Aorta (tissue), 5 donors: ENCODE measurements around the gene NRG3. TPM values are rescaled to one million over a fixed set of nuclear protein-coding genes. Genes with fewer than 3 reads are reported as not detected.

Experiments
- ATAC-seq: fragments of 200-7000 bp; cut with Tn5 transposase; one replicate; pipeline ENCODE4 v1.9.1; 2022; ENCODE audit warnings: moderate library complexity; ENCODE audit not compliant: low FRiP score
- DNase-seq, 2 donors: peaks; one replicate each; pipeline ENCODE4 v3.0.0-alpha.2; 2020
- H3K27ac ChIP-seq, 2 donors: one replicate each; pipeline ENCODE4 v1.5.1; 2013; ENCODE audit warnings: low read length in 2 of 2, mild to moderate bottlenecking in 2 of 2, moderate library complexity in 2 of 2, control low read depth in 1 of 2, inconsistent platforms in 1 of 2, low read depth in 1 of 2
- H3K27me3 ChIP-seq, 2 donors: one replicate each; pipeline ENCODE4 v1.6.1; 2013; ENCODE audit warnings: control low read depth in 1 of 2, low read length in 1 of 2, mild to moderate bottlenecking in 1 of 2, moderate library complexity in 1 of 2; ENCODE audit not compliant: insufficient read depth in 2 of 2, control insufficient read depth in 1 of 2
- H3K36me3 ChIP-seq, 2 donors: one replicate each; pipeline ENCODE4 v1.6.1; 2013; ENCODE audit warnings: control low read depth in 1 of 2, low read length in 1 of 2, mild to moderate bottlenecking in 1 of 2; ENCODE audit not compliant: insufficient read depth in 2 of 2, control insufficient read depth in 1 of 2
- H3K4me1 ChIP-seq, 2 donors: one replicate each; pipeline ENCODE4 v1.6.1; 2013; ENCODE audit warnings: low read length in 2 of 2, control low read depth in 1 of 2, mild to moderate bottlenecking in 1 of 2, moderate library complexity in 1 of 2; ENCODE audit not compliant: insufficient read depth in 2 of 2, control insufficient read depth in 1 of 2
- H3K4me3 ChIP-seq, 2 donors: one replicate each; pipeline ENCODE4 v1.5.1; 2013; ENCODE audit warnings: low read length in 2 of 2, control low read depth in 1 of 2, mild to moderate bottlenecking in 1 of 2
- H3K9me3 ChIP-seq: one replicate; pipeline ENCODE4 v1.6.1; 2013; ENCODE audit warnings: mild to moderate bottlenecking, low read length; ENCODE audit not compliant: control insufficient read depth
- WGBS, 2 donors: extraction: QIAGEN DNeasy Blood & Tissue Kit; methylation state at CpG; one replicate each; pipeline ENCODE4 v1.1.7; 2013; 5-methylcytosine and 5-hydroxymethylcytosine counted together
- intact Hi-C, 2 donors: fragments of 100-400 bp; cut with DNase I; formaldehyde crosslinking; loops; one replicate each; pipeline versions ENCODE4 v1.14.2 to v1.15.0; 2022
- polyA plus RNA-seq, 2 donors: library from polyadenylated mRNA; stranded (reverse); fragments of 200-250 nt; gene quantifications; one replicate each; pipeline ENCODE4 v1.2.3, GENCODE V29; 2013
- total RNA-seq, 2 donors: library from RNA; stranded (reverse); fragmentation: NEBNext Ultra II Directional; extraction: Animal tissue kit (Norgen Biotek cat#: 25700); gene quantifications; one replicate each; pipeline ENCODE4 v1.2.1, GENCODE V29; 2021
- donor health status: healthy with polysubstance abuse.
- donor health status: Bipolar disorder and iron deficiency.
- donor health status: DM: no; HTN: no; CAD: no.
- donor health status: DM: no; HTN: no; CAD: no.
- donor health status: DM: yes; HTN: yes; CAD: no.

Gene NRG3
- total and polyA plus RNA-seq, 4 donors = 0.50 to 1.1 (median 0.84) TPM

- intact Hi-C loops = no loop called here
- ATAC-seq (no peak), DNase-seq (no peak)
- H3K4me1 ChIP-seq = peaks cover 0 to 3% of the 10 kb centered on the region in 2 donors
- H3K27me3 ChIP-seq = no peaks in the 10 kb centered on the region
- H3K36me3 ChIP-seq = no peaks in the 10 kb centered on the region
- 90 to 94% methylated on average over 2 of the region's 2 CpGs for WGBS, 2 donors
- H3K27ac ChIP-seq = no peak overlapping the region
- H3K9me3 ChIP-seq = peaks cover 3% of the 10 kb centered on the region
- no peak overlapping the region for H3K4me3 ChIP-seq
These were observed 683.1 kb downstream of the NRG3 start for GRCh38 chr10:82558014-82558607.

- WGBS, 2 donors = 85 to 88% methylated on average over 7 of the region's 7 CpGs
- no peaks in the 10 kb centered on the region for H3K27me3 ChIP-seq
- H3K27ac ChIP-seq = no peak overlapping the region
- no peak overlapping the region for H3K4me3 ChIP-seq
- ATAC-seq (no peak), DNase-seq (no peak)
- H3K36me3 ChIP-seq = no peaks in the 10 kb centered on the region
- no peaks in the 10 kb centered on the region for H3K4me1 ChIP-seq
- intact Hi-C loops = no loop called here
- H3K9me3 ChIP-seq = no peaks in the 10 kb centered on the region
These were observed 689.6 kb downstream of the NRG3 start for GRCh38 chr10:82564353-82565196.

GRCh38 chr10:82565197-82565575 lies 690.2 kb downstream of the NRG3 start:
- Histone ChIP-seq H3K4me3 (no peak overlapping the region), H3K9me3 (no peaks in the 10 kb centered on the region), H3K27me3 (no peaks in the 10 kb centered on the region), H3K36me3 (no peaks in the 10 kb centered on the region), H3K4me1 (no peaks in the 10 kb centered on the region), H3K27ac (no peak overlapping the region)
- intact Hi-C loops = no loop called here
- DNase-seq = no peak
- ATAC-seq = no peak

GRCh38 chr10:82572744-82573143 lies 697.8 kb downstream of the NRG3 start:
- no peaks in the 10 kb centered on the region for H3K4me1 ChIP-seq
- H3K9me3 ChIP-seq = no peaks in the 10 kb centered on the region
- no peak overlapping the region for H3K27ac ChIP-seq
- no peaks in the 10 kb centered on the region for H3K36me3 ChIP-seq
- intact Hi-C loops = no loop called here
- DNase-seq = no peak
- ATAC-seq = no peak
- 82 to 92% methylated on average over 1 of the region's 1 CpG for WGBS, 2 donors
- H3K27me3 ChIP-seq = no peaks in the 10 kb centered on the region
- H3K4me3 ChIP-seq = no peak overlapping the region

GRCh38 chr10:82574081-82574480 lies 699.1 kb downstream of the NRG3 start:
- H3K27me3 ChIP-seq = no peaks in the 10 kb centered on the region
- H3K4me1 ChIP-seq = no peaks in the 10 kb centered on the region
- no peak overlapping the region for H3K27ac ChIP-seq
- H3K36me3 ChIP-seq = no peaks in the 10 kb centered on the region
- 36 to 50% methylated on average over 2 of the region's 2 CpGs for WGBS, 2 donors
- H3K9me3 ChIP-seq = no peaks in the 10 kb centered on the region
- ATAC-seq (no peak), DNase-seq (no peak)
- H3K4me3 ChIP-seq = no peak overlapping the region
- intact Hi-C loops = no loop called here

- Histone ChIP-seq H3K9me3 (no peaks in the 10 kb centered on the region), H3K36me3 (no peaks in the 10 kb centered on the region), H3K27me3 (no peaks in the 10 kb centered on the region), H3K4me1 (no peaks in the 10 kb centered on the region), H3K4me3 (no peak overlapping the region), H3K27ac (no peak overlapping the region)
- 74 to 79% methylated on average over 3 of the region's 3 CpGs for WGBS, 2 donors
- no peak for DNase-seq
- ATAC-seq = no peak
- intact Hi-C loops = no loop called here
These were observed 700.3 kb downstream of the NRG3 start for GRCh38 chr10:82575318-82575717.

- intact Hi-C loops = no loop called here
- no peak for ATAC-seq
- no peaks in the 10 kb centered on the region for H3K4me1 ChIP-seq
These were observed 701.1 kb downstream of the NRG3 start for GRCh38 chr10:82576093-82576492.

GRCh38 chr10:82581940-82582339 lies 706.9 kb downstream of the NRG3 start:
- 81 to 85% methylated on average over 3 of the region's 3 CpGs for WGBS, 2 donors
- H3K36me3 ChIP-seq = no peaks in the 10 kb centered on the region
- H3K27ac ChIP-seq = no peak overlapping the region
- DNase-seq (no peak), ATAC-seq (no peak)
- no peaks in the 10 kb centered on the region for H3K27me3 ChIP-seq
- H3K4me3 ChIP-seq = no peak overlapping the region
- intact Hi-C loops = no loop called here
- H3K9me3 ChIP-seq = no peaks in the 10 kb centered on the region
- H3K4me1 ChIP-seq = no peaks in the 10 kb centered on the region

More at GRCh38 chr10:82576093-82576492, 701.1 kb downstream of the NRG3 start:
- H3K4me3 ChIP-seq = no peak overlapping the region
- H3K27me3 ChIP-seq = no peaks in the 10 kb centered on the region
- no peaks in the 10 kb centered on the region for H3K9me3 ChIP-seq
- H3K27ac ChIP-seq = no peak overlapping the region
- no peaks in the 10 kb centered on the region for H3K36me3 ChIP-seq
- no peak for DNase-seq

GRCh38 chr10:82591421-82591820 lies 716.4 kb downstream of the NRG3 start:
- no peaks in the 10 kb centered on the region for H3K9me3 ChIP-seq
- H3K36me3 ChIP-seq = no peaks in the 10 kb centered on the region
- H3K27me3 ChIP-seq = no peaks in the 10 kb centered on the region
- intact Hi-C loops = no loop called here
- H3K4me1 ChIP-seq = no peaks in the 10 kb centered on the region
- ATAC-seq = no peak
- no peak overlapping the region for H3K27ac ChIP-seq
- 45 to 53% methylated on average over 2 of the region's 2 CpGs for WGBS, 2 donors
- no peak overlapping the region for H3K4me3 ChIP-seq
- DNase-seq = no peak
